ENCODE measurements around the gene ELMOD2.

ELMOD2 gene

GRCh38 chr4:140584439-140584838 is 60.5 kb downstream of the ELMOD2 start:
- DNase-seq: no peak

GRCh38 chr4:140595065-140595464 is 71.1 kb downstream of the ELMOD2 start:
- peak; percentile 8 for DNase-seq

- no peak for DNase-seq
Observed at GRCh38 chr4:140600408-140600807, 76.4 kb downstream of the ELMOD2 start.

- no peak for DNase-seq
Observed at GRCh38 chr4:140602714-140603113, 78.7 kb downstream of the ELMOD2 start.

GRCh38 chr4:140603286-140603685 is 79.3 kb downstream of the ELMOD2 start:
- DNase-seq: no peak
